ENCODE measurements around the gene ACY1.

The ACY1 gene

DNA sequence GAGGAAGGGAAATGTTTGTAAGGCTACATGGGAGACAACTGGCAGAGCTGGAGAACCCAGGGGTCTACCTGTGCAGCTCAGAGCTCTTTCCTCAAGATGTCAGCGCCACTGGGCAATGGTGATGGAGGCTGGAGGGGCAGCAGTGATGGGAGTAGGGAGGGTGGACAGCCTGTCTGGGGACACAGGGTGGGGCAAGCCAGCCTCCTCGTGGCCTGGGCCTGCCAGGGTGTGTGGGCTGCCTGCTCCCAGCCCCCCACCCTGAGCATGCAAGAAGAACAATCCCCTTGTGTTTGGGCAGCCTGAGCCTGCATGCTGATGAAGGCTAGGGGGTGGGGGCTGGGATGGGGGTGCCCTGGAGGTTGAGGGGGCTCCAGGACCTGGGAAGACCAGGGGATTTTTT lies 17.3 kb upstream of the ACY1 start:
- no peak for DNase-seq

- no peak for DNase-seq
These were observed 16.8 kb upstream of the ACY1 start for GRCh38 chr3:51966486-51966885.

DNA sequence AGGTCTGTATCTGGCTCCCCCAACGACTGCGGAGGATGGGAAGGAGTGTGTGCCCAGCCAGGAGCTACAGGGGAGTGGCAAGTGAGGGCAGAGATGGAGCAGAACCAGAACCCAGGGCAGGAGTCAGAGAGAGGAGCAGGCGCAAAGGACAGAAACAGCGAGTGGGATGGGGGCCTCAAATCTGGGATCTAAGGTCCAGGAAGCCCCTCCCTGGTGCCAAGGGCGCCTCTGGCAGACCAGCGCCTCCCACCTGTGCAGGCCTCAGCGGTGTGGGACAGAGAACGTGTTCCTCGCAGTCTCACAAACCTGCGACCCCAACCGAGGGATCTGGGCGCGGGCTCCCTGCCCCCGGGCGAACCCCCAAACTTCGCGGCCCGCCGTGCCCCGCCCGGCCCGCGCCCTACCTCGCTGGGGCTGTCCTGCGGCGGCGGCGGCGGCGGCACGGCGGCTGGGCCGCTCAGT lies 16.4 kb upstream of the ACY1 start:
- no peak for DNase-seq

DNA sequence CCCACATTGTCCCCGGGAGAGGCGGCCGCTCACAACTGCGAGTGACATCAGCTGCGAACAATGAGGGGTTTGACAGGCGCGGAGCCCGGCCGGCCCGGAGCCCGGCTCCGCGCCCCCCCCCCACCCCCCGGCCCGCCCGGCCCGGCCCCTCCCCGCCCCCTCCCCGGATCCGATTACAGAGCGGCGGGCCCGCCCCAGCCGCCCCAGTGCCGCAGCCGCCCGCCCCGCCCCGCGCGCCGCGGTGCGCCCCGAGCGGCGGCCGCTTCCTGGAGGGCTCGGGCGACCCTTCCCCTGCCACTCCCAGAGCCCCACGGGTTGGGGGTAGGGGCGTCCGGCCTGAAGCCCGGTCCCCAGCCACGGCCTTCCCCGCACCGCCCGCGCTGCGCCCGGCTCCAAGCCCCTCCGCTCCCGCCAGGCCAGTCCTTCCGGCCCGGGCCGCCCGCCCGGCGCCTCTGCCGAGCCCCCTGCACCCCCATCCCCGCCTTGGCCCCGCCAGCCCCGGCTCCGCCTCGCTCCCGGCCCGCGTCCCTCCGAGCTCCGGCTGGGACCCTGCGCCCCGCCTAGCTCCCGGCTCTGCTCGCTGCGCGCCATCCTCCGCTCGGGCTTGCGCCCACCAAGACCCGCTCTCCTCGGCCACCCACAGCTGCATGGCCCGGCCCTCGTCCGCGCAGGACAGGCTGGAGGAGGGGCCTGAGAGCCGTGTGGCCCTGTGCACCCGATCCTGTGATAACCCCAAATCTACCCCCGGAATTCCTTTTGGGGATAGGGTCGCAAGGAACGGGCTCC lies 15.8 kb upstream of the ACY1 start, which contains the start of gene PCBP4:
TSS of gene PCBP4 (minus strand) at position 71 of the 786 bp plus-strand sequence. CDS start 6,214 bp downstream, outside the sequence.
- DNase-seq = no peak

GRCh38 chr3:51968170-51968775 lies 15.1 kb upstream of the ACY1 start:
- peak; percentile 45 for DNase-seq

DNA sequence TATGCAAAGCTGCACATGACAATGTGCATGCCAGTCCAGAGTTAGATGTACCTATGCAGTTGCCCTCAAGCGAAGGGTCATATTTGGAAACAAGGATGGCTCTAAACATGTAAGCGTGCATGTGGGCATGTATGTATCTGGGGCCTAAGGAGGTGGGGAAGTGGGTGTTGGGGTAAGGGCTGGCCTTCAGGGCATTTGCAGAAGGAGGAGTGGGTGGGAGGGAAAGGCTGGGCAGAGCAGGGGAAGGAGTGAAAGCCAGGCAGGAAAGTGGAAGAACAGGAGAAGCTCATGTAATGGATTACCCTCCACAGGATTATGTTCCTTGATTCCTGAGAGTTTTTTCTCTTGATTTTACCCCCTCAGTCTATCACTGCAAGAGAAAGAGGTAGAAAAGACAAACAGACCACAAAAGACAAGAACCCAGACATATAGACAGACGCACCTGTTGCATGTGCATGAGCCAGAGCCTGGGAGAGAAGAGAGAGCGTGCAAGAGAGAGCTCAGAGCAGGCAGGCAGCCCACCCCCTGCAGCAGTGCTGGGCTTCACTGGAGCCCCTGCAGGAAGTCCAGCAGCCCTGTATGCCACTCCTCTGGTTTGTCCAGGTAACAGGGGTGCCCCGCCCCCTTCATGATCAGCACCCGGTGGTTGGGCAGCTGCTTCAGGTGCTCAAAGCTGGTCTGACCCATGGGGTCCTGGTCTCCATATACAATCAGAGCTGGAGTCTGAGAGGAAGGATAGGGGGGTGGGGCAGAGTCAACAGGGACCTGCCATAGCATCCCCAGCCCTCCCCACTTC lies 14.3 kb upstream of the ACY1 start:
- no peak for DNase-seq

DNA sequence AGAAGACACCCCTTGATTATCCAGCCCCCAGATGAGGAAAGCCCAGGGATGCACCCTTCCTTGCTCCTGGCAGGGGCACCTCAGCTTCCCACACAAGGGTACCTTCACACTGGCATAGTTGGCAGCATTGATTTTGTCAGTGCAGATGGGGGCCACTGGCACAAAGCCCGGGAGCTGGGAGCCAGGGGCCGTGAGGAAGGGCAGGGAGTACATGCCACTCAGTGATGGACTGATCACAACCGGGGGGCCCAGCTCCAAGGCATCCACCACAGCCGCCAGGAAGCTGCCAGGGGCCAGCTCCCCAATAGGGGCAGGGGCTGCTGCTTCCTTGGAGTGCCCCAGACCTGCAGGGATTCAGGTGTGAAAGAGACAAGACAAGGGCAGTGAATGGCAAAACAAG lies 13.5 kb upstream of the ACY1 start:
- DNase-seq = no peak

DNA sequence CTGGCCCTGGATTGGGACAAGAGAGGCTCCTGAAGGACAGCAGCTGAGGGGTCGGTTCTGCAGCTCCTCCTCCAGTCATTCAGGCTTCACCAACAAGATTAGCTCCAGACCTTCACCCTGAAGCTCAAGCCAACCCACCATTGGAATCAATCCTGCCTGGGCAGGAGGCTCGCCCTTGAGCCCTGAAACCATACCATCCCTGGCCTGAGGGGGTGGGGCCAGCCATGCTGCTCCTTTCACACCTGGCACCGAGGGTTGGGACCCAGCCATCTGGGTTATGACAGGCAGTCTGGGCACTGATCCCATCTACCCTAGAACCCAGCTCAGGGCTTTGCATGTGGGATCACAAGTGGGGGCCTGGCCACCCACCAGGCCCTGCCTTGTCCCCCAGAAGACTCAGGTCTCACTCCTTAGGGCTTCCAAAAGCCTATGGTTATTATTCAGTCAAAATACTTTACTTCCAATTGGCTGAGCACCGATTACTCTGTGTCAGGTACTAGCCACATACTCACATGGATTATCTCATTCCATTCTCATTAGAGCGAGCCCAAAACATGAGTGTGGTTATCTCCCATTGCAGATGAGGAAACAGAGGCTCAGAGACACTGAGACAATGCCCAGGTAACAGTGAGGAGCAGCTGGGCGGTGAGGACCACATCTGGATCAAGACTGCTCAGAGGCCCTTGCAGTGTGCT lies 12.6 kb upstream of the ACY1 start:
- no peak for DNase-seq

GRCh38 chr3:51971350-51971749 lies 12.0 kb upstream of the ACY1 start:
- DNase-seq = no peak

- DNase-seq = no peak
These were observed 8.9 kb upstream of the ACY1 start for GRCh38 chr3:51974277-51974962.

- DNase-seq = no peak
These were observed 8.1 kb upstream of the ACY1 start, which contains the start of gene ABHD14A for GRCh38 chr3:51974963-51975851. ABHD14A (plus strand) TSS chr3:51975064; CDS start chr3:51975136, 72 bp downstream.

DNA sequence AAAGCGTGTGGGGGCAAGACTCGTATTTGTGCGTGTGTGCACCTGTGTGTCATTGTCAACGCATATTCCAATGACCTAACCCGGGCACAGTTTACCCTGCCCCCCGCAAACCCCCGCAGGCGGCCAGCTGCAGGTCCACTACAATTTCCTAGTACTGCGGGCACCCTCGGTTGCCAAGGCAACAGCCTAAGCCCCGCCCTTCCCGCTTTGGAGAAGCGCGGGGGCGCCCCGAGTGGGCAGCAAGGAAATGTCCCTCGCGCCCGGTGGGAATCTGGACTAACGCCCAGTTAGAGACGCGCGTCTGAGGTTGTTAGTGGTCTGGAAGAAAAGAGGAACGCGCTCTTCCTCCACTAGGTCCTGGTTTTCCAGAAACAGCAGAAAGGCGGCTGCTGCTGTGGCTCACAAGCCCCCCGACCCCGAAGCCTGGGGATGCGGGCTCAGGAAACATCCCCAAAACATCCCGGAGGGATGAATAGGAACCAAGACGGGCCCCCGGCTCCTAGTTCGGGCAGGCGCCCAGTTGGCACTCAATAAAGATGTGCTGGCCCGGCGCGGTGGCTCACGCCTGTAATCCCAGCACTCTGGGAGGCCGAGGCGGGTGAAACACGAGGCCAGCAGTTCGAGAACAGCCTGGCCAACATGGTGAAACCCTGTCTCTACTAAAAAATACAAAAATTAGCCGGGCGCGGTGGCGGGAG lies 7.3 kb upstream of the ACY1 start:
- no peak for DNase-seq

DNA sequence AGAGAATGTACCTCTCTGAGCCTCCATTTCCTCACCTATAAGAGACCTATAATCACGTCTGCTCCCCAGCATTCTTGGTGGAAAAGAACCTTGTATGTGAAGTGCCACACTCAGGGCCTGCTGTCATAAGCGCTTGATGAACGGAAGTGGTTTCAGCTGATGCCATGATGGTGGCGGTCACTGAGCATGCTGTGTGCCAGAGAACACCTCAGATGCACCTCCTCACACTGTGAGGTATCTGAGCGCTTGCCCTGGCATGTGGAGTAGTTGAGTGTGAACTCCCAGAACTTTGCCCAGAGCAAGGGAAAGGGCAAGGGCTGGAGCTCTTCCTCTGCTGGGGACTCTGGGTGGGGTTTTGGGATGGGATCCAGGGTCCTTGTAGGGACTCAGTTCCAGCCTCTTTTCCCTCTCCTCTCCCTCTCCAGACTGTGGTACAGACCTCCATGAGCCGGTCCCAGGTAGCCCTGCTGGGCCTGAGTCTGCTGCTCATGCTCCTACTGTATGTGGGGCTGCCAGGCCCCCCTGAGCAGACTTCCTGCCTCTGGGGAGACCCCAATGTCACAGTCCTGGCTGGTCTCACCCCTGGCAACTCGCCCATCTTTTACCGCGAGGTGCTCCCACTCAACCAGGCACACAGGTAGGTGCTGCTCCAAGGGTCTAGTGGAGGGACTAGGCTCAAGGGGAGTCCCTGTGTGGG lies 5.7 kb upstream of the ACY1 start:
- no peak for DNase-seq

GRCh38 chr3:51978143-51978502 lies 5.2 kb upstream of the ACY1 start:
- no peak for DNase-seq

GRCh38 chr3:51980253-51980652 lies 3.1 kb upstream of the ACY1 start:
- no peak for DNase-seq

DNA sequence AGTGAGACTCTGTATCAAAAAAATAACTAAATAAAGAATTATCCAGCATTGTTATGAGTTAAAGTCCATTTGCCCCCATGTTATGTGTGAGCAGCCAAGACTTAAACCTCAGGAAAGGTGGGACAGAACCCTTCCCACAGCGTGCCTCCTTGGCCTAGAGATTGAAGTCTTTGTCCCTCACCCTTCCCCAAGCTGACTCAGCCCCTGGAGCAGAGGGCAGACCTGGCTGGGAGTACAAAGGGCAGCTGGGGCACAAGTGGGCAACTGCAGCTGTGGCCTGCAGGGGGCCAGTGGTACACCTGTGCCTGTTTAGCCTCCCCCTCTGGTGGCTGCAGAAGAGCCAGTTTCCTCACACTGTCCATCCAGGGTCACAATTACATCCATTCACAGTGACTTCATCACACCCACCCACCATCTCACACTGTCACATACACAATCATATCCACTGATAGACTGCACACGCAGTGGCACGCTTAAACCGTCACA lies 940 bp upstream of the ACY1 start:
- no peak for DNase-seq

GRCh38 chr3:51983578-51984268 lies 388 bp downstream of the ACY1 start:
- DNase-seq = no peak

- DNase-seq = no peak
These were observed 923 bp downstream of the ACY1 start for GRCh38 chr3:51984269-51984647.

DNA sequence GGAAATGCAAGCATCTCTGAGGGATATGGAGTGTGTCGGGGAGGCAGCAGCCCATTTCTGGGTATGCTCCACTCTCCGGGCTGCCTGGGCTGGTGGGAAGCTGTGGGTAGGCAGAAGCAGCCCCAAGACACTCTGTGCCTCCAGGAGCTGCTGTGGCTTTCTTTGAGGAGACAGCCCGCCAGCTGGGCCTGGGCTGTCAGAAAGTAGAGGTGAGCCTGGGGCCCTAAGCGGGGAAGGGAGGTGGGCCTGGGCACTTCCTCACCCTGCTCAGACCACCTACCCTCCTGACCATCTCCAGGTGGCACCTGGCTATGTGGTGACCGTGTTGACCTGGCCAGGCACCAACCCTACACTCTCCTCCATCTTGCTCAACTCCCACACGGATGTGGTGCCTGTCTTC lies 1.7 kb downstream of the ACY1 start:
- DNase-seq = no peak
